ACHN (cell line): Measurements from ENCODE around the gene KLK11.

ENCODE experiments used
- DNase-seq: peaks from one replicate; pipeline ENCODE4 v3.0.0-alpha.2; 2015
- in situ Hi-C: cut with HindIII; loops from 2 replicates; pipeline ENCODE4 v1.10.0; 2017; ENCODE audit warnings: low sequenced_read_pairs, low pct_ligation_motif_present, low pct_unique_long_range_greater_than_20kb

KLK11 gene

GRCh38 chr19:51031220-51031879 lies 4.9 kb upstream of the KLK11 start:
- in situ Hi-C loops, result no loop called here
- DNase-seq, result no peak

DNA sequence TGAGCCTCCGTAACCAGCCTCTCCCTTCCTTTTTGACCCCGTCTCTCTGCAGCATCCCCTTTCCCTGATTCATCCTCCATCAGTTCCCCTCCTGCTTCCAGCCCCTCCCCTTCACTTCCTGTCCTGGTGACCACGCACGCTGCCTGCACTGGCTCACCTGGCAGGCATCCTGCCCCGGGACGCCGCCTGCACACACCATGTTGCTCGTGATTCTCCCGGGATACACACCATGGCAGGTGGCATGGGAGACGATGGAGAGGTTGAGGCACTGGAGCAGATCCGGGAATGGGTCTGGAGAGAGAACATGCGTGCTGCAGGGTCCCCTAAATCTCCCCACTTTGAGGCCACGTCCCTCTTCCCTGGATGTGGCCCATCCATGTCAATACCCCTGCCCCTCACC lies 4.2 kb upstream of the KLK11 start:
- in situ Hi-C loops, result no loop called here
- no peak for DNase-seq

- DNase-seq, result no peak
Observed at GRCh38 chr19:51029718-51030117, 3.3 kb upstream of the KLK11 start.

DNA sequence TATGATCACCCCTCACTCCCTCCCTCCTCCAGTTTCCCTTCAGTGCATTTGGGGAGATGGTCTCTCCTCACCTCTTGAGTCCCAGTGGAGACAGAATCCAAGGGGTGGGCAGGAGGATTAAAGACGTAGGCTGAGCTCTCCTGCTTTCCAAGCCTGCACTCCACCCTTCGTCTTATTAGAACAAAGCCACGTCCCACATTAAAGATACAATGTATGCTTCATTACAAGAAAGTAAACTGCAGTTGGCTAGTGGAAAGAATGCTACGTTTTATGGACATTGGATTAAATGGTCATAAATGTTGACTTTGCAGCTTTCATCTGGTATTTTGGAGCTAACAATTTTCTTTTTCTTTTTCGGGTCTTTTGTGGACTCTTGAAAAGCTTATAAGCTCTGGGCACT lies 1.5 kb upstream of the KLK11 start:
- in situ Hi-C loops, result no loop called here
- DNase-seq, result no peak

More at GRCh38 chr19:51029718-51030117, 3.3 kb upstream of the KLK11 start:
- in situ Hi-C loops, result no loop called here

- DNase-seq, result no peak
- in situ Hi-C loops, result no loop called here
Observed at GRCh38 chr19:51027126-51027806, 850 bp upstream of the KLK11 start.

DNA sequence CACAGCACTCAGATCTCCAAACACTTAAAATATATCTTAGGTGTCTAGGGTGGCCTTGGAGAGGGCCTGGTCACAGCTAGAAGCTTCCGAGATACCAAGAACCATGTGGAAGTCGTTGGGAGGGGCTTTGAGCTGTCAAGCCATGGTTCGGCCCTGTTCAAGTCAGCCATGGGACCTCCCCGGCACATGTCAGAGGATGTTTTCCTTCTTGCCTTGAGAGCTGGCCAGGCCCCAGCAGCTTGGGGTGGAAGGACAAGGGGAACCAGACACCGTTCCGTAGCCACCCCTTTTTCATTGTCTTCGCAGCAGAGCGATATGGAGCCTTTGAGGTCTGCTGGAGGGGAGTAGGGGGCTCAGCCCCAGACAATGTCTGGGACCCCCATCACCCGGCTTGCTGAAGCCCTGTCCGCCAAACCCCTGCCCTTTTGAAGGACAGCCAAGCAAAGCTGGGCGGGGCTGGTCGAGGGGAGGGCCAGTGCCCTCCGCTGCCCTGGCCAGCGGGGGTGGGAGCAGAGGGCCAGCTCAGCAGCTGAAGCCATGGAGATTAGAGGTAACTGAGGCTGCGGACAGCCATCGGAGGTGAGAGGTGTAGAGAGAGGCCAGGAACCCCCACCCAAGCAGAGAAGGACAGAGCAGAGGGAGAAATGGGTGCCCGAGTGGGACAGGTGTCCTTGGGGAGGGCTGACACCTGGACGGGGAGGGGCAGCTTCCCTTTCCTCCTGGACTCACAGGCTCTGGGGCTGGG lies 435 bp downstream of the KLK11 start:
- in situ Hi-C loops, result no loop called here
- no peak for DNase-seq

GRCh38 chr19:51025401-51025800 lies 1.0 kb downstream of the KLK11 start:
- DNase-seq, result no peak
- in situ Hi-C loops, result no loop called here

DNA sequence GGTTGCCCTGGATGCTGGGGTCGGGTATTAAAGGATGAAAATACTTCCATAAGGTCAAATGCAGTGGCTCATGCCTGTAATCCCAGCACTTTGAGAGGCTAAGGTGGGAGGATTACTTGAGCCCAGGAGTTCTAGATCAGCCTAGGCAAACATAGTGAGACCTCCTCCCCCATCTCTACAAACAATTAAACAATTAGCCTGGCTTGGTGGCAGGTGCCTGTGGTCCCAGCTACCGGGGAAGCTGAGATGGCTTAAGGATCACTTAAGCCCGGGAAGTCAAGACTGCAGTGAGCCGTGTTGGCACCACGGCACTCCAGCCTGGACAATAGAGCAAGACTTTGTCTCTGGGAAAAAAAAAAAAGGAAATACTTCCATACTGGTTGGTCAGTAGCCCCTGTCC lies 1.5 kb downstream of the KLK11 start:
- DNase-seq, result no peak
- in situ Hi-C loops, result no loop called here

GRCh38 chr19:51023946-51024345 lies 2.5 kb downstream of the KLK11 start:
- in situ Hi-C loops, result no loop called here
- DNase-seq, result no peak

DNA sequence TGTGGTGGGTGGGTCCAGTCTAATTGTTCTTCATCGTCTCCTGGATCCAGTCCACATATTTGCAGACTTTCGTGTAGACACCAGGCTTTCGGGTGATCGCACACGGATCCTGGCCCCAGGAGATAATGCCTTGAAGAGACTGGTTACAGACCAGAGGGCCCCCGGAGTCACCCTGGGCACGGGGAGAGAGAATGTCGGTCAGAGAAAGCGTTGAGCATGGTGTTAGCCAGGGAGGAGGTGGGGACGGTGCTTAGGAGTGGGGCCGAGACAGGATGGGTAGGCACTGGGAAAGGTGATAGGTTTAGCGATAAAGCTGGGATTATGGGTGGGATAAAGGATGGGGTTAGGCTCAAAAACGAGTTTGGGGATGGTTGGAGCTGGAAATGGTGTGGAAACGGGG lies 3.9 kb downstream of the KLK11 start:
- in situ Hi-C loops, result no loop called here
- no peak for DNase-seq

DNA sequence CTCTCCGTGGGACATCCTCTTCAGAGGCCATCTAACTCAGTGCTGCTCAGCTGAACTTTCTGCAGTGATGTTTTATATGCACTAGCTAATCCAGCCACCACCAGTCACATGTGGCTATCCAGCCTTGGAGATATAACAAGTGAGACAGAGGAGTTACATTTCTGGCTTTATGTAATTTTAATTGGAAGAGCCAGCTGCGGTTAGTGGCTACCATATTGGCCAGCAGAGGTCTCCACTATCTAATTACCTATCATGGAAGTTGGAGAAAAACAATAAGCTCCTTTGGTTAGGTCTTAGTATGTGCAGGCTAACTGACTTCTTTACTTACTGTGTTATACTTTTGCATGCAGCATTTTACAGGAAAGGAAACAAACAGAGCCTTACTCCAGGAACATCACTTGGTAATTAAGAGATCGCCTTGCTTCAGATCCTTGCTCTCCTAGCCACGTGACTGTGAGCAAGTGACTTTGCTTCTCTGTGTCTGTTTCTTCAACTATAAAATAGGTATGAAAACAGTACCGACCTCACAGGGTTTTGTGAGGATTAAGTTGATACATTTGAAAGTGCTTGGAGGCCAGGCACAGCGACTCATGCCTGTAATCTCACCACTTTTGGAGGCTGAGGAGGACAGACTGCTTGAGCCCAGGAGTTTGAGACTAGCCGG lies 5.3 kb downstream of the KLK11 start:
- in situ Hi-C loops, result no loop called here
- peak; percentile 39 for DNase-seq

DNA sequence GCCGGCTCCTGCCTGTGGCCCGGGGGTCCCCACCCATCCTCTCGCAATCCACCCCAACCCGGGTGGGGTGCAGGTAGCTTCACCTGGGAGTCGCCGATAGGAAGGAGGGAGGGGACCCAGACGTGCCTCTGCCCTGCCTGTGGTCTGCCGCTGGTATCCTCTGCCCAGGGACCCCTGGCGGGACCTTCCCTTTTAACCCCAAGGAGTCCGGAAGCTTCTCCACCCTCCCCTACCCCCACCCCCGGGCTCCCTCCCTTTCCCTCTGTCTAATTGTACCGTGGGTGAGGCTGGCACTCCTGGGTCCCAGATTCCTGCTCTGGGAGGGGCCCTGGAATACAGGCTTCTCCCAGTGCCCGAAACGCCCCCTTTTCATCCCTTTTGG lies 6.9 kb downstream of the KLK11 start, which contains the start of gene KLK10:
TSS of gene KLK10 (minus strand) at position 166 of the 382 bp plus-strand sequence. CDS start 579 bp downstream, outside the sequence.
- in situ Hi-C loops, result no loop called here
- DNase-seq, result no peak

- in situ Hi-C loops, result no loop called here
- no peak for DNase-seq
Observed at GRCh38 chr19:51018745-51019543, 7.5 kb downstream of the KLK11 start.

DNA sequence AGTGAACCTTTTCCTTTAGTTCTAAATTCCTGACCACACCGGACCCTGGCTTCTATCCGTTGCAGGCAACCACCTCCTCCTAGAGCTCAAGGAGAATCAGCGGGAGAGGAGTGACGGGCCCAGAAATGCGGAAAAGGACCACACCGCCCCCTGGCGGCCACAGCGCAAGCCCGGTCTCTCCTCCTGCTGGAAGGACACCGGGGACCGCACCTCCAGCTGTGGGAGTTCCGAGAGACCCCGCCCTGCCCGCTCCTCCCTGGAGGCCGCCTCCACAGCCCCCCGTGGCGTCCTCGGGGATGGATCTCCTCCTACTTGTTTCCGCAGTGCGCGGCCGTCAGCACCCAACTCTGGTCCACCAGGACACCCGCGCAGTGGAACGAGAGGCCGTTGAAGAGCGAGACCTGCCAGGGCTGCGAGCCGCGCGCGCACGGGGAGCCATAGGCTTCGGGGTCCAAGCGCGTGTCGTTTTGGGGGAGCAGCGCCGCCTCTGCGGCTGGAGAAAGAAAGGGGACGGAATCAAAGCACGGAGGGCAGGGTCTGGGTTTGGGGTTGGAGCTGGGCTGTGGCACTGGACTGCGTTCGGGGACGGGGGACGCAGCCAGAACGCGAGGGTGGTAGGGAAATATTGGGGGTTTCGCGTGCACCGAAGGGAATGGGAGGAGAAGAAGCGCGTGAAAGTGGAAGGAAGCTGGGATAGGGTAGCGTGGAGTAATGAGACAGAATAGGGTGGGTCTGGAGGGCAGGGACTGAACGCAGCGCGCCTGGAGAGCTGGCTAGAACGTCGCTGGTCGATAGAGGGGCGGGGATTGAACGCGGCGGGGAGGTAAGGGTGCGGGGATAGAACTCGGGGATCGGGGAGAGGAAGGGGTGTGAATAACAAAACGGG lies 9.4 kb downstream of the KLK11 start:
- in situ Hi-C loops, result no loop called here
- peak; percentile 49 for DNase-seq

GRCh38 chr19:51015691-51016267 lies 10.6 kb downstream of the KLK11 start:
- DNase-seq, result no peak
- in situ Hi-C loops, result no loop called here

GRCh38 chr19:51014242-51014641 lies 12.2 kb downstream of the KLK11 start:
- no peak for DNase-seq
- in situ Hi-C loops, result no loop called here

GRCh38 chr19:51012661-51013190 lies 13.7 kb downstream of the KLK11 start:
- in situ Hi-C loops, result no loop called here
- DNase-seq, result no peak
